Measurements from ENCODE around the gene SLC22A8.

DNA sequence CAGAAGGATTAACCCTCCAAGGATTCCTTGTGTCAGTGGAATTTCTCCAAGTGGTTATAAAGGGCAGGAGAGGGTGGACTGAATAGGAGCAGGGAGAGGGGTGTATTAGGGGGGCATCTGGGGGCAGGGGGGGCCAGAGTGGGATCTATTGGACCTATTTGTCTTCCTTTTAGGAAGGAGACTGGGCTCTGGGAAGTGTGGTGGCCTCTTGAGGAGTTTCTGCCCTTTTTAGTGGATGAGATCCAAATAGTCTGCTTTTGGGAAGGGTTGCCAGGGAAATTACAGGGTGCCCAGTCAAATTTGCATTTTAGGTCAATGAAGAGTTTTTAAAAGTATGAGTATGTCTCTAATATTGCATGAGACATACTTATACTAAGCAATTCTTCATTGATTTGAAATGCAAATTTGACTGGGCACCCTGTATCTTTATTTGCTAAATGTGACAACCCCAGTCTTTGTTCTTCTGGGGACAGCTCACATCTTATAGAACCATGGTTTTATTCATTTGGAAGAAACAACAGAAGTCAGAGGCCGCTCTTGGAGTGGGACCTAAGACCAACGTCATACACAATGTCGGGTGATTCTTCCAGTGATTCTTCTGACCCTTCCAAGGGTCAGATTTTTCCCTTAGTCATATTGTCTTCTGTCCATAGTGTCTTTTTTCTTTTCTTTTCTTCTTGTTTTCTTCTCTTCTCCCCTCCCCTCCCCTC, 30.4 kb downstream of the SLC22A8 start:
- TF ChIP-seq, protein P1, sequence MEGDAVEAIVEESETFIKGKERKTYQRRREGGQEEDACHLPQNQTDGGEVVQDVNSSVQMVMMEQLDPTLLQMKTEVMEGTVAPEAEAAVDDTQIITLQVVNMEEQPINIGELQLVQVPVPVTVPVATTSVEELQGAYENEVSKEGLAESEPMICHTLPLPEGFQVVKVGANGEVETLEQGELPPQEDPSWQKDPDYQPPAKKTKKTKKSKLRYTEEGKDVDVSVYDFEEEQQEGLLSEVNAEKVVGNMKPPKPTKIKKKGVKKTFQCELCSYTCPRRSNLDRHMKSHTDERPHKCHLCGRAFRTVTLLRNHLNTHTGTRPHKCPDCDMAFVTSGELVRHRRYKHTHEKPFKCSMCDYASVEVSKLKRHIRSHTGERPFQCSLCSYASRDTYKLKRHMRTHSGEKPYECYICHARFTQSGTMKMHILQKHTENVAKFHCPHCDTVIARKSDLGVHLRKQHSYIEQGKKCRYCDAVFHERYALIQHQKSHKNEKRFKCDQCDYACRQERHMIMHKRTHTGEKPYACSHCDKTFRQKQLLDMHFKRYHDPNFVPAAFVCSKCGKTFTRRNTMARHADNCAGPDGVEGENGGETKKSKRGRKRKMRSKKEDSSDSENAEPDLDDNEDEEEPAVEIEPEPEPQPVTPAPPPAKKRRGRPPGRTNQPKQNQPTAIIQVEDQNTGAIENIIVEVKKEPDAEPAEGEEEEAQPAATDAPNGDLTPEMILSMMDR (conservative IDR thresholded peaks at IDR 0.05 in 1 of 2, IDR thresholded peaks at IDR 0.05 in 1 of 2; ENCODE audit: low read depth in 1 of 2, low read length in 2 of 2): no peak
- TF ChIP-seq EZH2 (IDR thresholded peaks at IDR 0.05; ENCODE audit: low read length, missing control alignments): no peak
